LHCN-M2 (cell line): ENCODE measurements around the gene MARCKSL1. TPM values are rescaled to one million over a fixed set of nuclear protein-coding genes. Genes with fewer than 3 reads are reported as not detected.
A peak's percentile ranks its signal among the peaks of the same experiment; 100 is the strongest.

Source experiments
- DNase-seq: peaks from one replicate; pipeline ENCODE4 v3.0.0-alpha.2; 2012; ENCODE audit warnings: low read depth
- total RNA-seq: library from RNA; depleted of rRNA; stranded (reverse); fragments of >200 nt; gene quantifications from 2 replicates; pipeline ENCODE4 v1.2.3, GENCODE V29; 2014

The MARCKSL1 gene
- total RNA-seq, 1 experiment from 2014 or later: 107 TPM

- peak; percentile 55 for DNase-seq
Measured at GRCh38 chr1:32352831-32353383, 16.9 kb upstream of the MARCKSL1 start.

- DNase-seq: no peak
Measured at GRCh38 chr1:32352239-32352745, 16.3 kb upstream of the MARCKSL1 start.

- DNase-seq: peak; percentile 93
Measured at GRCh38 chr1:32351399-32352238, 15.6 kb upstream of the MARCKSL1 start.

DNA sequence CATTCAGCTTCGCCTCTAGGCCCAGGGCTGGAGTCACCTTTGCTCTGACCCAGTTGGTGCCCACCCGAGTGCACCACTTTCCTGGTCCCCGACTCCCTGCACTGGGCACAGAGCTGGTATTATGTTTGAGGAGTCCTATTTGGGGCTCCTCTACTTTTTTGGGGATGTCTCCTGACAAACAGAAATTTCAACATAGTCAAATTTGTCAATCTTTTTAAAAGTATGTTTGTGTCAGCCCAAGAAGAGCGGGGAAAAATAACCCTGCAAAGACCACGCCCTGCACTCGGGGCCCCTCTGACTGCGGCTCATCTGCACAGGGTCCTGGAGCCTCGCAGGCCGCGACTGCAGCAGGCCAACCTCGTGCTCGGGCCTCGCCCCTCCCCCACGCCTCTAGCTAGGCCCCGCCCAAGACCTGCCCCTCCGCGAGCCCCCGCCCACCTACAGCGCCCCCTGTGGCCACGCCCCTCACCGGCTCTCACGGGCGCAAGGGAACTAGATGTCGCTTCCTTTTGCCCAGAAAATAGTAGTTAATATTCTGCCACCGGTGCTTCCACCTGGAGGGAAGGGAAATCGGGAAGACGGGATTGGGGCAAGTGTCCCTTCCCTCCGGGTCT lies 14.9 kb upstream of the MARCKSL1 start:
- no peak for DNase-seq

GRCh38 chr1:32349211-32349708 lies 13.2 kb upstream of the MARCKSL1 start:
- peak; percentile 27 for DNase-seq

GRCh38 chr1:32346532-32347157 lies 10.6 kb upstream of the MARCKSL1 start:
- no peak for DNase-seq

DNA sequence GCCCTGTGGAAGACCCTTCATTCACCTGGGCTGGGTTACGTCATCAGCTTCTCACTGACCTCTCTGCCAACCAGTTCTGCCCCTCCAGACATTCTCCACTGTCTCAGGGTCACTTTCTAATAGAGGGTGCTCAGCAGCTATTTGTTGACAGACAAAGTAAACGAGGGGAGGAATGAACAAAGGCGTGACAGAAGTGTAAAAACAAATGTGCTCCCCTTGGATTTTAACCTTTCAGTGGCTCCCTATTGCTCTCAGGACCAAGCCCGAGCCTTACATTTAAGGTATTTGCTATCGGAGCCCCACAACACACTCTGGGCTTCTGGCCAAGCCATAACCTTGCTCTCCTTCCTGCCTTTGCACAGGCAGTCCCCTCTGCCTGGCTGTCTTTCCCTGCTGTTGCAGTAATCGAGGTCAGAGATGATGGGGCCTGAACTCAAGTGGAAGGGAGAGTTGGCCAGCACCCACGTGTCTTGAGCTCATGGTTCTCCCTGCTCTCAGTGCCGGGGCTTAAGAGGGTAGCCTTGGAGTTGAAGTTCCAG lies 9.3 kb upstream of the MARCKSL1 start:
- DNase-seq: no peak

GRCh38 chr1:32342704-32343103 lies 6.7 kb upstream of the MARCKSL1 start:
- no peak for DNase-seq

DNA sequence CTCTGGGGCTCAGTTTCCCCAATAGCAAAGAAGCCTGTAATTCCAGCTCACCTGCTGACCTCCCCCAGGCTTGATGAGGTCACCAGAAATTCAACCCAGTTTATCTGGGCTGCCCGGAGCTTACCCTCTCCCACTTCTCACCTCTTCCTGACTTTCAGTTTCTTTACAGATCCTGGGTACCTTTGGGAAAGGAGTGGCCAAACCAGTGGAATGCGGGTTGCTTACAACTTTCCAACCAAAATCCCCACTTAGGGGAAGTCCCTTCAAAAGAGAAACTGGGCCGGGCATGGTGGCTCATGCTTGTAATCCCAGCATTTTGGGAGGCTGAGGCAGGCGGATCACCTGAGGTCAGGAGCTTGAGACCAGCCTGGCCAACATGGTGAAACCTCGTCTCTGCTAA lies 5.9 kb upstream of the MARCKSL1 start:
- no peak for DNase-seq

DNA sequence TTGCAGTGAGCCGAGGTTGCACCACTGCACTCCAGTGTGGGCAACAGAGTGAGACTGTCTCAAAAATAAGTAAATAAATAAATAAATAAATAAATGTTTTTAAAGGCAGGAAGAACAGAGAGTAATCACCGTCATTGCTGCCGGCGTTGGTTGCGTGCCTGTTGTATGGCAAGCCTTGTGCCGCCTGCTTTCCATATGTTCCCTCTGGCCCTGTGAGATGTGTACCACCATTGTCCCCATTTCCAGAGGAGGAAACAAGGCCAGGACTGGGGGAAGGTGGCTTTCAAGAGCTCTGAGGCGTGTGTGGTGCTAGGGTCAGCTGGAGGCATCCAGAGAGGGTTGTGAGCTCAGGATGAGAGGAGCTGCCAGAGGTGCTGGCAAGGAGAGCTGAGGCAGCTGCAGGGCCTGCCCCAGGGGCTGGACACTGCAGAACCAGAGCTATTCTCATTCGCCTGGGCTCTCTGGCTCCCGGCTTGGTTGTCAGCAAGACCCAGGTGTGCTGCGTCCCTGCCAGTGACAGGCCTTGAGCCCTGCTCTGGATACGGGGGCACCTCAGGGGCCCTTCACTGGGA lies 5.2 kb upstream of the MARCKSL1 start:
- no peak for DNase-seq

- no peak for DNase-seq
Measured at GRCh38 chr1:32339363-32339978, 3.4 kb upstream of the MARCKSL1 start.

GRCh38 chr1:32338637-32339145 lies 2.7 kb upstream of the MARCKSL1 start:
- DNase-seq: no peak

GRCh38 chr1:32337855-32338636 lies 2.0 kb upstream of the MARCKSL1 start:
- DNase-seq: no peak

GRCh38 chr1:32336963-32337675 lies 1.1 kb upstream of the MARCKSL1 start:
- peak; percentile 35 for DNase-seq

DNA sequence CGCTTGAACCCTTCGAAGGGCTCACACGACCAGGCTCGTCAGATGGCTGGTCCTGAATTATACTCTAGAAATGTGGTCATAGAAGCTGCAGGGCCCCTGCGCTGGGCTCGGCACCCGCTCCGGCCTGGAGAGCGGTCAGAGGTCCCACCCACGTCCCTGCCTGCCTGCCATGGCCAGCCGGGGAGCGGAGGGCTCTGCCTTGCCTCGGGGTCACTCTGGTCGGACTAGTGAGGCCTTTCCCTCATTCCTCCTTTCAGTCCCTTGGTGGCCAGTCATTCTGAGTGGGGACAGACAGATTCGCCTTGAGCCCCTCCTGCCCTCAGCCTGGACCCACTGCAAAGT lies 529 bp upstream of the MARCKSL1 start:
- DNase-seq: no peak

GRCh38 chr1:32335535-32335789 lies 571 bp downstream of the MARCKSL1 start:
- no peak for DNase-seq

- peak; percentile 53 for DNase-seq
Measured at GRCh38 chr1:32334864-32335534, 1.0 kb downstream of the MARCKSL1 start.

GRCh38 chr1:32334274-32334861 lies 1.7 kb downstream of the MARCKSL1 start:
- no peak for DNase-seq
